IMR-90 (cell line): Measurements from ENCODE around the gene LRP1B. TPM values are rescaled to one million over a fixed set of nuclear protein-coding genes. Genes with fewer than 3 reads are reported as not detected.

ENCODE experiments used
- ATAC-seq: fragments of 200-7000 bp; cut with Tn5 transposase; 2 replicates; pipeline ENCODE4 v1.9.1; 2020; ENCODE audit warnings: low read depth, mild to moderate bottlenecking, moderate library complexity
- BruUV-seq: library from RNA; stranded (reverse); fragments of 400-500 nt; replicated peaks from 2 replicates; lab custom pipeline; 2021; lab: Mats Ljungman, UMichigan
- CTCF ChIA-PET: fragments of 300-600 bp; formaldehyde crosslinking; extraction: SDS; loops from one replicate; lab custom pipeline; 2021; ENCODE audit warnings: antibody characterized with exemption; lab: Yijun Ruan, JAX
- POLR2A ChIA-PET: fragments of 300-600 bp; sonication (Branson Sonifier 250); formaldehyde crosslinking; loops from one replicate; lab custom pipeline; 2022; ENCODE audit warnings: antibody characterized with exemption; ENCODE audit not compliant: unreplicated experiment; lab: Charles Lee
- DNase-seq: peaks from one replicate; pipeline ENCODE4 v3.0.0; 2013
- H2AFZ ChIP-seq: replicated peaks from 2 replicates; pipeline ENCODE3; 2013; ENCODE audit warnings: low read length, mild to moderate bottlenecking; ENCODE audit not compliant: poor library complexity
- H2AK5ac ChIP-seq: 2 replicates; pipeline ENCODE4 v1.6.1; 2013; ENCODE audit warnings: low read depth, low read length, inconsistent platforms
- H2AK9ac ChIP-seq: replicated peaks from 2 replicates; pipeline ENCODE3; 2013; ENCODE audit warnings: mild to moderate bottlenecking, low read depth, low read length, moderate library complexity; ENCODE audit not compliant: poor library complexity
- H2BK120ac ChIP-seq: 2 replicates; pipeline ENCODE4 v1.6.1; 2013; ENCODE audit warnings: low read depth, low read length, inconsistent platforms
- H2BK15ac ChIP-seq: 3 replicates; pipeline ENCODE4 v1.6.1; 2013; ENCODE audit warnings: low read depth, low read length, inconsistent platforms
- H2BK20ac ChIP-seq: 2 replicates; pipeline ENCODE4 v1.6.1; 2013; ENCODE audit warnings: low read depth, mild to moderate bottlenecking, inconsistent platforms, low read length, moderate library complexity
- H2BK5ac ChIP-seq: 2 replicates; pipeline ENCODE4 v1.6.1; 2013; ENCODE audit warnings: mild to moderate bottlenecking, low read depth, low read length, inconsistent platforms; ENCODE audit not compliant: poor library complexity, severe bottlenecking
- H3K14ac ChIP-seq: replicated peaks from 2 replicates; pipeline ENCODE4 v1.6.1; 2013; ENCODE audit warnings: low read depth, low read length, inconsistent platforms
- H3K18ac ChIP-seq: 2 replicates; pipeline ENCODE4 v1.6.1; 2013; ENCODE audit warnings: low read depth, low read length, control low read depth
- H3K23ac ChIP-seq: 2 replicates; pipeline ENCODE4 v1.6.1; 2013; ENCODE audit warnings: low read depth, low read length, inconsistent platforms
- H3K27ac ChIP-seq: 2 replicates; pipeline ENCODE4 v1.5.1; 2013; ENCODE audit warnings: mild to moderate bottlenecking, control low read depth, low read length; ENCODE audit not compliant: insufficient read depth
- H3K27me3 ChIP-seq: 2 replicates; pipeline ENCODE4 v1.6.1; 2013; ENCODE audit warnings: low read length; ENCODE audit not compliant: control insufficient read depth, insufficient read depth
- H3K36me3 ChIP-seq: 2 replicates; pipeline ENCODE4 v1.6.1; 2013; ENCODE audit warnings: low read length, mixed read lengths; ENCODE audit not compliant: control insufficient read depth, insufficient read depth
- H3K4ac ChIP-seq: 2 replicates; pipeline ENCODE4 v1.6.1; 2013; ENCODE audit warnings: low read depth, low read length, inconsistent platforms
- H3K4me1 ChIP-seq: 2 replicates; pipeline ENCODE4 v1.6.1; 2013; ENCODE audit warnings: low read length, mixed read lengths; ENCODE audit not compliant: control insufficient read depth, insufficient read depth
- H3K4me2 ChIP-seq: 2 replicates; pipeline ENCODE4 v1.6.1; 2013; ENCODE audit warnings: low read depth, mild to moderate bottlenecking, control low read depth, low read length, moderate library complexity
- H3K4me3 ChIP-seq: 2 replicates; pipeline ENCODE4 v1.5.1; 2013; ENCODE audit warnings: low read depth, mild to moderate bottlenecking, control low read depth, low read length, moderate library complexity; ENCODE audit not compliant: insufficient read depth
- H3K56ac ChIP-seq: 2 replicates; pipeline ENCODE4 v1.6.1; 2013; ENCODE audit warnings: low read length, inconsistent platforms; ENCODE audit not compliant: insufficient read depth; ENCODE audit errors: extremely low read depth
- H3K79me1 ChIP-seq, 2 experiments: 2 replicates each; pipeline ENCODE4 v1.6.1; 2013; ENCODE audit warnings: low read length in 2 of 2, inconsistent platforms in 1 of 2, low read depth in 1 of 2
- H3K9ac ChIP-seq: 2 replicates; pipeline ENCODE4 v1.6.1; 2013; ENCODE audit warnings: low read depth, low read length, control low read depth
- H3K9me1 ChIP-seq: 2 replicates; pipeline ENCODE4 v1.6.1; 2013; ENCODE audit warnings: low read length, inconsistent platforms; ENCODE audit not compliant: insufficient read depth
- H3K9me3 ChIP-seq: 2 replicates; pipeline ENCODE4 v1.6.1; 2013; ENCODE audit warnings: low read length; ENCODE audit not compliant: control insufficient read depth, insufficient read depth
- H4K20me1 ChIP-seq: 2 replicates; pipeline ENCODE4 v1.6.1; 2013; ENCODE audit warnings: low read length, inconsistent platforms; ENCODE audit not compliant: insufficient read depth
- H4K5ac ChIP-seq: 2 replicates; pipeline ENCODE4 v1.6.1; 2013; ENCODE audit warnings: mild to moderate bottlenecking, low read depth, low read length, control low read depth
- H4K8ac ChIP-seq, 2 experiments: 2 replicates each; pipeline ENCODE4 v1.6.1; 2013; ENCODE audit warnings: low read depth in 2 of 2, low read length in 2 of 2, control low read depth in 1 of 2, inconsistent platforms in 1 of 2
- H4K91ac ChIP-seq: 2 replicates; pipeline ENCODE4 v1.6.1; 2013; ENCODE audit warnings: low read depth, low read length, inconsistent platforms; ENCODE audit not compliant: insufficient read depth
- BHLHE40 ChIP-seq: fragments of 150-350 bp; IDR thresholded peaks from 2 replicates; pipeline ENCODE4 v1.6.1; 2016; ENCODE audit warnings: mild to moderate bottlenecking, low read depth, low read length
- CEBPB ChIP-seq: IDR thresholded peaks from 2 replicates; pipeline ENCODE4 v1.6.1; 2012; ENCODE audit warnings: low read depth, low read length, improper control_type of control experiment
- CHD1 ChIP-seq: IDR thresholded peaks from 2 replicates; pipeline ENCODE4 v1.6.1; 2012; ENCODE audit warnings: low read depth, low read length, improper control_type of control experiment
- FOS ChIP-seq: fragments of 150-350 bp; IDR thresholded peaks from 2 replicates; pipeline ENCODE4 v1.6.1; 2016; ENCODE audit warnings: low read depth, low read length
- MAFK ChIP-seq: IDR thresholded peaks from 2 replicates; pipeline ENCODE4 v1.6.1; 2012; ENCODE audit warnings: low read depth, low read length, improper control_type of control experiment
- MAZ ChIP-seq: IDR thresholded peaks from 2 replicates; pipeline ENCODE4 v1.6.1; 2012; ENCODE audit warnings: low read depth, mild to moderate bottlenecking, low read length, improper control_type of control experiment, moderate library complexity, borderline replicate concordance
- MXI1 ChIP-seq: IDR thresholded peaks from 2 replicates; pipeline ENCODE4 v1.6.1; 2012; ENCODE audit warnings: low read depth, mild to moderate bottlenecking, low read length, moderate library complexity, borderline replicate concordance
- NFE2L2 ChIP-seq: fragments of 150-350 bp; IDR thresholded peaks from 2 replicates; pipeline ENCODE4 v1.6.1; 2016; ENCODE audit warnings: low read depth, mild to moderate bottlenecking, low read length
- POLR2A ChIP-seq: IDR thresholded peaks from 2 replicates; pipeline ENCODE4 v1.6.1; 2012; ENCODE audit warnings: mild to moderate bottlenecking, low read depth, low read length
- RAD21 ChIP-seq: IDR thresholded peaks from 2 replicates; pipeline ENCODE4 v1.6.1; 2012; ENCODE audit warnings: low read length, improper control_type of control experiment
- RCOR1 ChIP-seq: IDR thresholded peaks from 2 replicates; pipeline ENCODE4 v1.6.1; 2012; ENCODE audit warnings: mild to moderate bottlenecking, low read length, improper control_type of control experiment; ENCODE audit not compliant: insufficient replicate concordance
- RFX5 ChIP-seq: IDR thresholded peaks from 2 replicates; pipeline ENCODE4 v1.8.0; 2012; ENCODE audit warnings: low read depth, mild to moderate bottlenecking, low read length, moderate library complexity
- SMC3 ChIP-seq: fragments of 150-350 bp; IDR thresholded peaks from 2 replicates; pipeline ENCODE4 v1.6.1; 2016; ENCODE audit warnings: low read depth, mild to moderate bottlenecking, antibody characterized with exemption, low read length, moderate library complexity
- WGBS, 2 experiments: methylation state at CpG; one replicate each; pipeline versions ENCODE4 v1.1.5 to v1.1.7; 2013; ENCODE audit warnings: missing lambda C conversion rate in 2 of 2; ENCODE audit not compliant: insufficient read length in 1 of 2; ENCODE audit errors: extremely low coverage in 2 of 2; 5-methylcytosine and 5-hydroxymethylcytosine counted together
- dilution Hi-C: fragments of 300-500 bp; cut with HindIII; formaldehyde crosslinking; loops from one replicate; pipeline ENCODE4 v1.14.3; 2018; ENCODE audit warnings: low sequenced_read_pairs; ENCODE audit not compliant: unreplicated experiment
- in situ Hi-C: fragments of 300-500 bp; cut with MboI; formaldehyde crosslinking; loops from 3 replicates; pipeline ENCODE4 v1.14.3; 2019; ENCODE audit warnings: low sequenced_read_pairs, inconsistent platforms, mixed read lengths
- intact Hi-C: fragments of 100-400 bp; cut with micrococcal nuclease; formaldehyde crosslinking; loops from 2 replicates; pipeline ENCODE4 v1.10.0; 2022
- polyA plus RNA-seq, 3 experiments: library from polyadenylated mRNA; depleted of rRNA; stranded (reverse); fragments of >200 nt; gene quantifications; 2 replicates each; pipeline ENCODE4 v1.2.3, GENCODE V29; 2012; ENCODE audit warnings: low replicate concordance in 1 of 3
- total RNA-seq: library from RNA; depleted of rRNA; stranded (reverse); fragments of >200 nt; gene quantifications from 2 replicates; pipeline ENCODE4 v1.2.3, GENCODE V29; 2012
- TF ChIP-seq, protein P1 (sequence below): fragments of 150-350 bp; IDR thresholded peaks from 2 replicates; pipeline ENCODE4 v1.6.1; 2017; ENCODE audit warnings: mild to moderate bottlenecking, antibody characterized with exemption, low read length, low read depth
- TF ChIP-seq, protein P2 (sequence below): conservative IDR thresholded peaks from 2 replicates; pipeline ENCODE4 v1.5.1; 2012; ENCODE audit warnings: mild to moderate bottlenecking, low read depth, low read length, improper control_type of control experiment
- TF ChIP-seq, protein P3 (sequence below): fragments of 150-350 bp; IDR thresholded peaks from 2 replicates; pipeline ENCODE4 v1.6.1; 2016; ENCODE audit warnings: low read depth, mild to moderate bottlenecking, low read length, moderate library complexity, borderline replicate concordance

LRP1B gene
- total and polyA plus RNA-seq, 2 of the 4 experiments (the other 2 are of a cell fraction) = under 0.01 to 0.02 TPM

DNA sequence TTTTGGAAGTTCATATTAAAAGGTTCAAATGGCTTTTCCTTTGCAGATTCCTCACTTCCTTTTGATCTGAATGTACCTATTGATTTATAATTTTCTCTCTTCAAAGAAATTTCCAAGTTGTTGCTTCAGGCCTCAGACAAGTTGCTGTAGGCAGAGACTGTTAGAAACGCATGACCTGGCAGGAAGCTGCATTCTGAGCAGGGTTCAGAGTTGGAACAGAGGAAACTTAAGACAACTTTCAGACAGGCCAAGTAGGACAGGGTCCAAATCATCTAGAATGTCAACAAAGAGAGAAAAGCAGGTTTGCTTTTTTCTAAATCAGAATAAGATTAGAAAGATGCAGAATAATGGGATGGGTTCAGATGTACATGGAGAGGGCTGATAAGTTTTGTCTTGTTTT is 416.3 kb downstream of the LRP1B start:
- H3K9ac ChIP-seq = no peak overlapping the region
- 20% methylated on average over 1 of the region's 1 CpG; no CpG with 5 or more reads in 1 of the 2 experiments for WGBS, 2 experiments
- H2AFZ ChIP-seq = no peak overlapping the region
- CTCF ChIA-PET = no interaction called here
- H3K9me1 ChIP-seq = no peaks in the 10 kb centered on the region
- H3K36me3 ChIP-seq = no peaks in the 10 kb centered on the region
- no peaks in the 10 kb centered on the region for H3K79me1 ChIP-seq
- H3K14ac ChIP-seq = no peak overlapping the region
- no peak overlapping the region for H2BK120ac ChIP-seq
- no peaks in the 10 kb centered on the region for H4K20me1 ChIP-seq
- in situ Hi-C loops = no loop called here
- dilution Hi-C loops = no loop called here
- intact Hi-C loops = no loop called here
- H3K27me3 ChIP-seq = no peaks in the 10 kb centered on the region
- no peak overlapping the region for H2BK20ac ChIP-seq
- H4K8ac ChIP-seq = no peak overlapping the region
- no peak overlapping the region for H3K4ac ChIP-seq
- H3K4me3 ChIP-seq = no peak overlapping the region
- DNase-seq = no peak
- TF ChIP-seq, protein P1, sequence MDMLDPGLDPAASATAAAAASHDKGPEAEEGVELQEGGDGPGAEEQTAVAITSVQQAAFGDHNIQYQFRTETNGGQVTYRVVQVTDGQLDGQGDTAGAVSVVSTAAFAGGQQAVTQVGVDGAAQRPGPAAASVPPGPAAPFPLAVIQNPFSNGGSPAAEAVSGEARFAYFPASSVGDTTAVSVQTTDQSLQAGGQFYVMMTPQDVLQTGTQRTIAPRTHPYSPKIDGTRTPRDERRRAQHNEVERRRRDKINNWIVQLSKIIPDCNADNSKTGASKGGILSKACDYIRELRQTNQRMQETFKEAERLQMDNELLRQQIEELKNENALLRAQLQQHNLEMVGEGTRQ = no peak
- TF ChIP-seq BHLHE40 (no peak), MAZ (no peak), MAFK (no peak), CHD1 (no peak), FOS (no peak), RCOR1 (no peak), POLR2A (no peak), RAD21 (no peak), NFE2L2 (no peak), MXI1 (no peak), RFX5 (no peak), CEBPB (no peak), SMC3 (no peak)
- TF ChIP-seq, protein P2, sequence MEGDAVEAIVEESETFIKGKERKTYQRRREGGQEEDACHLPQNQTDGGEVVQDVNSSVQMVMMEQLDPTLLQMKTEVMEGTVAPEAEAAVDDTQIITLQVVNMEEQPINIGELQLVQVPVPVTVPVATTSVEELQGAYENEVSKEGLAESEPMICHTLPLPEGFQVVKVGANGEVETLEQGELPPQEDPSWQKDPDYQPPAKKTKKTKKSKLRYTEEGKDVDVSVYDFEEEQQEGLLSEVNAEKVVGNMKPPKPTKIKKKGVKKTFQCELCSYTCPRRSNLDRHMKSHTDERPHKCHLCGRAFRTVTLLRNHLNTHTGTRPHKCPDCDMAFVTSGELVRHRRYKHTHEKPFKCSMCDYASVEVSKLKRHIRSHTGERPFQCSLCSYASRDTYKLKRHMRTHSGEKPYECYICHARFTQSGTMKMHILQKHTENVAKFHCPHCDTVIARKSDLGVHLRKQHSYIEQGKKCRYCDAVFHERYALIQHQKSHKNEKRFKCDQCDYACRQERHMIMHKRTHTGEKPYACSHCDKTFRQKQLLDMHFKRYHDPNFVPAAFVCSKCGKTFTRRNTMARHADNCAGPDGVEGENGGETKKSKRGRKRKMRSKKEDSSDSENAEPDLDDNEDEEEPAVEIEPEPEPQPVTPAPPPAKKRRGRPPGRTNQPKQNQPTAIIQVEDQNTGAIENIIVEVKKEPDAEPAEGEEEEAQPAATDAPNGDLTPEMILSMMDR = no peak
- TF ChIP-seq, protein P3, sequence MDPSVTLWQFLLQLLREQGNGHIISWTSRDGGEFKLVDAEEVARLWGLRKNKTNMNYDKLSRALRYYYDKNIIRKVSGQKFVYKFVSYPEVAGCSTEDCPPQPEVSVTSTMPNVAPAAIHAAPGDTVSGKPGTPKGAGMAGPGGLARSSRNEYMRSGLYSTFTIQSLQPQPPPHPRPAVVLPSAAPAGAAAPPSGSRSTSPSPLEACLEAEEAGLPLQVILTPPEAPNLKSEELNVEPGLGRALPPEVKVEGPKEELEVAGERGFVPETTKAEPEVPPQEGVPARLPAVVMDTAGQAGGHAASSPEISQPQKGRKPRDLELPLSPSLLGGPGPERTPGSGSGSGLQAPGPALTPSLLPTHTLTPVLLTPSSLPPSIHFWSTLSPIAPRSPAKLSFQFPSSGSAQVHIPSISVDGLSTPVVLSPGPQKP = no peak
- POLR2A ChIA-PET = no interaction called here
- H3K18ac ChIP-seq = no peak overlapping the region
- H3K56ac ChIP-seq = no peak overlapping the region
- no peak overlapping the region for H4K5ac ChIP-seq
- ATAC-seq = no peak
- no peaks in the 10 kb centered on the region for H3K4me1 ChIP-seq
- no peak overlapping the region for H3K4me2 ChIP-seq
- no peak overlapping the region for H3K27ac ChIP-seq
- no peak overlapping the region for H2BK5ac ChIP-seq
- no peak overlapping the region for H2AK9ac ChIP-seq
- no peak overlapping the region for H2BK15ac ChIP-seq
- H4K91ac ChIP-seq = no peak overlapping the region
- no peak overlapping the region for H3K23ac ChIP-seq
- H2AK5ac ChIP-seq = no peak overlapping the region
- H3K9me3 ChIP-seq = no peaks in the 10 kb centered on the region
- BruUV-seq = no TSS peak
